GM12875 (cell line): ENCODE measurements around the gene PTGES3L.
A peak's percentile ranks its signal among the peaks of the same experiment; 100 is the strongest.
"Not testable (repeated sequence)": the region's sequence is repeated elsewhere in the genome, so short reads cannot be mapped to it uniquely, and the experiment has no call there.

Source experiments
- H3K4me3 ChIP-seq: one replicate; pipeline ENCODE4 v1.5.1; 2011; ENCODE audit warnings: low read depth, low read length, control low read depth
- CTCF ChIP-seq: IDR thresholded peaks from 2 replicates; pipeline ENCODE4 v1.5.1; 2011; ENCODE audit warnings: low read depth, mild to moderate bottlenecking, control low read depth, inconsistent platforms, low read length, moderate library complexity, borderline replicate concordance; ENCODE audit not compliant: insufficient read depth

Gene PTGES3L

GRCh38 chr17:42997984-42998938 is 18.4 kb upstream of the PTGES3L start, which contains the start of gene RPL27:
RPL27 (plus strand) TSS chr17:42998419; CDS start chr17:42998751, 332 bp downstream.
- H3K4me3 ChIP-seq, result peak within 1 kb of the TSS; percentile 47

GRCh38 chr17:42997390-42997983 is 17.6 kb upstream of the PTGES3L start:
- TF ChIP-seq CTCF, result no peak
- peak overlapping the region; percentile 29 for H3K4me3 ChIP-seq

More at GRCh38 chr17:42997984-42998938, 18.4 kb upstream of the PTGES3L start, which contains the start of gene RPL27:
- TF ChIP-seq CTCF, result peak; percentile 73

- not testable (repeated sequence) for H3K4me3 ChIP-seq
Measured at GRCh38 chr17:42993913-42994312, 14.0 kb upstream of the PTGES3L start.

GRCh38 chr17:42992872-42993271 is 13.0 kb upstream of the PTGES3L start:
- H3K4me3 ChIP-seq, result no peak overlapping the region
- TF ChIP-seq CTCF, result no peak

- TF ChIP-seq CTCF, result no peak
- no peak overlapping the region for H3K4me3 ChIP-seq
Measured at GRCh38 chr17:42991471-42991870, 11.6 kb upstream of the PTGES3L start.

GRCh38 chr17:42989726-42990652 is 10.1 kb upstream of the PTGES3L start:
- TF ChIP-seq CTCF, result no peak
- no peak overlapping the region for H3K4me3 ChIP-seq

GRCh38 chr17:42989141-42989540 is 9.3 kb upstream of the PTGES3L start:
- TF ChIP-seq CTCF, result no peak
- no peak overlapping the region for H3K4me3 ChIP-seq
